Spleen (tissue), 11 donors: ENCODE measurements around the gene UBE3B. TPM values are rescaled to one million over a fixed set of nuclear protein-coding genes. Genes with fewer than 3 reads are reported as not detected.

Source experiments
- DNase-seq: peaks from one replicate; pipeline ENCODE4 v3.0.0-alpha.2; 2020
- H3K27ac ChIP-seq, 8 donors: fragments of 200-600 bp; sonication (generic) in 7 of 8; 1 replicate in 4 of 8; 2 replicates in 4 of 8; pipeline versions ENCODE4 v1.5.0 to v1.8.0; 2016 to 2021; ENCODE audit warnings: inconsistent platforms in 4 of 8, mild to moderate bottlenecking in 4 of 8, moderate library complexity in 1 of 8
- H3K27me3 ChIP-seq, 7 donors: fragments of 200-600 bp; sonication (generic) in 6 of 7; replicated peaks in 1 of 7; 1 replicate in 4 of 7; 2 replicates in 3 of 7; pipeline versions ENCODE4 v1.5.0 to v1.8.0; 2016 to 2021; ENCODE audit warnings: inconsistent platforms in 3 of 7, mild to moderate bottlenecking in 1 of 7
- H3K36me3 ChIP-seq, 6 donors: fragments of 200-600 bp; sonication (generic) in 5 of 6; 1 replicate in 4 of 6; 2 replicates in 2 of 6; pipeline versions ENCODE4 v1.5.0 to v1.8.0; 2016 to 2021; ENCODE audit warnings: inconsistent platforms in 2 of 6
- H3K4me1 ChIP-seq, 6 donors: fragments of 200-600 bp; sonication (generic) in 5 of 6; 1 replicate in 3 of 6; 2 replicates in 3 of 6; pipeline versions ENCODE4 v1.5.0 to v1.8.0; 2016 to 2021; ENCODE audit warnings: inconsistent platforms in 3 of 6
- H3K4me3 ChIP-seq, 8 donors: fragments of 200-600 bp; sonication (generic) in 7 of 8; 1 replicate in 4 of 8; 2 replicates in 4 of 8; pipeline versions ENCODE4 v1.5.0 to v1.8.0; 2016 to 2021; ENCODE audit warnings: inconsistent platforms in 4 of 8, mild to moderate bottlenecking in 4 of 8, moderate library complexity in 2 of 8
- H3K9me3 ChIP-seq, 8 donors: fragments of 200-600 bp; sonication (generic) in 7 of 8; 1 replicate in 4 of 8; 2 replicates in 4 of 8; pipeline versions ENCODE4 v1.5.0 to v1.8.0; 2016 to 2021; ENCODE audit warnings: inconsistent platforms in 4 of 8
- CTCF ChIP-seq, 11 experiments: fragments of 200-600 bp in 7 of 11; fragments of 450-650 bp in 4 of 11; sonication (generic) in 4 of 11; IDR thresholded peaks in 8 of 11; conservative IDR thresholded peaks in 3 of 11; 1 replicate in 7 of 11; 2 replicates in 4 of 11; pipeline versions ENCODE4 v1.4.0 to v1.8.0; 2016 to 2021; ENCODE audit warnings: antibody characterized with exemption in 11 of 11, inconsistent platforms in 4 of 11, mild to moderate bottlenecking in 1 of 11
- POLR2A ChIP-seq, 3 donors: fragments of 450-650 bp; IDR thresholded peaks; one replicate each; pipeline ENCODE4 v1.5.1; 2017; ENCODE audit warnings: antibody characterized with exemption in 3 of 3, mild to moderate bottlenecking in 1 of 3
- POLR2AphosphoS5 ChIP-seq, 3 donors: sonication (generic); formaldehyde crosslinking; IDR thresholded peaks; one replicate each; pipeline ENCODE4 v1.5.1; 2017; ENCODE audit warnings: antibody characterized with exemption in 3 of 3
- WGBS, 5 donors: extraction: QIAGEN DNeasy Blood & Tissue Kit in 3 of 5; methylation state at CpG; one replicate each; pipeline versions ENCODE4 v1.1.5 to v1.1.7; 2013 to 2018; 5-methylcytosine and 5-hydroxymethylcytosine counted together
- intact Hi-C: fragments of 100-400 bp; cut with DNase I; formaldehyde crosslinking; loops from one replicate; pipeline ENCODE4 v1.15.0; 2023; ENCODE audit warnings: low total_unique reads
- polyA plus RNA-seq, 3 donors: library from polyadenylated mRNA; stranded (reverse); fragments of 200-250 nt; gene quantifications; one replicate each; pipeline ENCODE4 v1.2.1, GENCODE V29; 2013
- total RNA-seq, 7 donors: library from RNA; depleted of rRNA in 3 of 7; stranded (reverse); fragments of >200 nt in 3 of 7; fragmentation: NEBNext Ultra II Directional in 4 of 7; extraction: Animal tissue kit (Norgen Biotek cat#: 25700) in 4 of 7; gene quantifications; one replicate each; pipeline versions ENCODE4 v1.1.0 to v1.2.1, GENCODE V29; 2016 to 2021
- donor health status: healthy with polysubstance abuse.
- donor health status: DM: no; HTN: no; CAD: no; lungs with moderate emphysema.
- donor health status: DM: no; HTN: no; CAD: no.
- donor health status: Bipolar disorder and iron deficiency.
- donor health status: healthy.
- donor health status: DM: no; HTN: no; CAD: no.
- donor health status: DM: yes; HTN: yes; CAD: no.

The UBE3B gene
- total and polyA plus RNA-seq, 10 donors: 5.7 to 63.1 (median 42.3) TPM

- no peak for TF ChIP-seq POLR2A (IDR thresholded peaks at IDR 0.05)
- no peak for TF ChIP-seq POLR2AphosphoS5 (IDR thresholded peaks at IDR 0.05)
- TF ChIP-seq CTCF (IDR thresholded peaks at IDR 0.05 in 8 of 11, conservative IDR thresholded peaks at IDR 0.05 in 3 of 11): no peak
- Histone ChIP-seq H3K4me1 (peaks cover 34 to 92% (median 70%) of the 10 kb centered on the region in 6 donors), H3K9me3 (no peaks in the 10 kb centered on the region), H3K27me3 (no peaks in the 10 kb centered on the region), H3K4me3 (peak overlapping the region in 3 of 8 donors; percentile 87 to 98 (median 97)), H3K27ac (peak overlapping the region in 3 of 8 donors; percentile 94 to 99 (median 97)), H3K36me3 (peaks cover 0 to 23% (median 0%) of the 10 kb centered on the region in 6 donors)
- DNase-seq: no peak
- intact Hi-C loops: no loop called here
- 88 to 94% (median 90%) methylated on average over 7 of the region's 7 CpGs for WGBS, 5 donors
Observed at GRCh38 chr12:109475121-109475520, 2.3 kb upstream of the UBE3B start.

- Histone ChIP-seq H3K9me3 (no peaks in the 10 kb centered on the region), H3K36me3 (peaks cover 0 to 22% (median 0%) of the 10 kb centered on the region in 6 donors), H3K27ac (peak overlapping the region; percentile 5 to 99 (median 97)), H3K4me3 (peak overlapping the region; percentile 81 to 99 (median 94)), H3K4me1 (peaks cover 34 to 93% (median 66%) of the 10 kb centered on the region in 6 donors), H3K27me3 (no peaks in the 10 kb centered on the region)
- intact Hi-C loops: no loop called here
- TF ChIP-seq POLR2A (IDR thresholded peaks at IDR 0.05) (no peak), CTCF (IDR thresholded peaks at IDR 0.05 in 8 of 11, conservative IDR thresholded peaks at IDR 0.05 in 3 of 11) (no peak), POLR2AphosphoS5 (IDR thresholded peaks at IDR 0.05) (no peak)
- DNase-seq: no peak
- 23 to 29% (median 27%) methylated on average over 18 to 19 of the region's 19 CpGs for WGBS, 5 donors
Observed at GRCh38 chr12:109475993-109476806, 1.2 kb upstream of the UBE3B start.

GRCh38 chr12:109476807-109477184 is 638 bp upstream of the UBE3B start:
- TF ChIP-seq CTCF (IDR thresholded peaks at IDR 0.05 in 8 of 11, conservative IDR thresholded peaks at IDR 0.05 in 3 of 11): no peak
- TF ChIP-seq POLR2AphosphoS5 (IDR thresholded peaks at IDR 0.05): no peak
- TF ChIP-seq POLR2A (IDR thresholded peaks at IDR 0.05): no peak
- no peak for DNase-seq
- Histone ChIP-seq H3K27me3 (no peaks in the 10 kb centered on the region), H3K9me3 (no peaks in the 10 kb centered on the region), H3K27ac (peak overlapping the region; percentile 94 to 99 (median 98)), H3K4me3 (peak overlapping the region; percentile 81 to 99 (median 94)), H3K36me3 (peaks cover 0 to 16% (median 0%) of the 10 kb centered on the region in 6 donors), H3K4me1 (peaks cover 34 to 90% (median 64%) of the 10 kb centered on the region in 6 donors)
- intact Hi-C loops: no loop called here
- 0 to 1% (median 0%) methylated on average over 11 of the region's 11 CpGs for WGBS, 5 donors

GRCh38 chr12:109477963-109478315 is 505 bp downstream of the UBE3B start:
- no peaks in the 10 kb centered on the region for H3K9me3 ChIP-seq
- H3K4me1 ChIP-seq: peaks cover 34 to 79% (median 58%) of the 10 kb centered on the region in 6 donors
- H3K27ac ChIP-seq: peak overlapping the region; percentile 94 to 99 (median 98)
- TF ChIP-seq POLR2A (IDR thresholded peaks at IDR 0.05): no peak
- no peak for TF ChIP-seq CTCF (IDR thresholded peaks at IDR 0.05 in 8 of 11, conservative IDR thresholded peaks at IDR 0.05 in 3 of 11)
- no peak for TF ChIP-seq POLR2AphosphoS5 (IDR thresholded peaks at IDR 0.05)
- DNase-seq: no peak
- 1 to 9% (median 6%) methylated on average over 9 of the region's 9 CpGs for WGBS, 5 donors
- peak overlapping the region; percentile 81 to 99 (median 94) for H3K4me3 ChIP-seq
- no peaks in the 10 kb centered on the region for H3K27me3 ChIP-seq
- intact Hi-C loops: no loop called here
- peaks cover 0 to 21% (median under 1%) of the 10 kb centered on the region in 6 donors for H3K36me3 ChIP-seq
